ENCODE data around the gene PLXNA2. TPM values are rescaled to one million over a fixed set of nuclear protein-coding genes. Genes with fewer than 3 reads are reported as not detected.

Gene PLXNA2
- total and polyA plus RNA-seq, 7 donors, result 2.4 to 16.1 (median 6.4) TPM

- WGBS, 2 donors, result 87 to 89% methylated on average over 4 of the region's 4 CpGs
Observed at GRCh38 chr1:208190784-208191183, 53.4 kb downstream of the PLXNA2 start.

GRCh38 chr1:208189716-208190115 lies 54.5 kb downstream of the PLXNA2 start:
- intact Hi-C loops (cut with DNase I), result no loop called here

More at GRCh38 chr1:208190784-208191183, 53.4 kb downstream of the PLXNA2 start:
- no peak overlapping the region for H3K27ac ChIP-seq
- no peak for TF ChIP-seq EP300 (IDR thresholded peaks at IDR 0.05)
- TF ChIP-seq POLR2AphosphoS5 (IDR thresholded peaks at IDR 0.05), result no peak
- no peak for TF ChIP-seq POLR2A (IDR thresholded peaks at IDR 0.05)
- no peak for TF ChIP-seq CTCF (IDR thresholded peaks at IDR 0.05)
- intact Hi-C loops (cut with DNase I), result no loop called here
- no peaks in the 10 kb centered on the region for H3K9me3 ChIP-seq
- no peak overlapping the region for H3K4me3 ChIP-seq
- no peaks in the 10 kb centered on the region for H3K27me3 ChIP-seq
- peaks cover 0 to 28% (median 18%) of the 10 kb centered on the region in 4 donors for H3K4me1 ChIP-seq
- H3K36me3 ChIP-seq, result no peaks in the 10 kb centered on the region
- DNase-seq, result no peak

GRCh38 chr1:208189183-208189582 lies 55.0 kb downstream of the PLXNA2 start:
- no peak for DNase-seq
- Histone ChIP-seq H3K4me1 (peaks cover 0 to 37% (median 29%) of the 10 kb centered on the region in 4 donors), H3K27me3 (no peaks in the 10 kb centered on the region), H3K4me3 (no peak overlapping the region), H3K27ac (peak overlapping the region in 2 of 4 donors; percentile 12 to 26), H3K36me3 (no peaks in the 10 kb centered on the region), H3K9me3 (no peaks in the 10 kb centered on the region)
- TF ChIP-seq POLR2AphosphoS5 (IDR thresholded peaks at IDR 0.05), result no peak
- no peak for TF ChIP-seq EP300 (IDR thresholded peaks at IDR 0.05)
- TF ChIP-seq CTCF (IDR thresholded peaks at IDR 0.05), result no peak
- TF ChIP-seq POLR2A (IDR thresholded peaks at IDR 0.05), result no peak
- intact Hi-C loops (cut with DNase I), result no loop called here
- WGBS, 2 donors, result 53 to 77% methylated on average over 2 of the region's 2 CpGs

More at GRCh38 chr1:208189716-208190115, 54.5 kb downstream of the PLXNA2 start:
- DNase-seq, result no peak
- Histone ChIP-seq H3K4me3 (no peak overlapping the region), H3K9me3 (no peaks in the 10 kb centered on the region), H3K36me3 (no peaks in the 10 kb centered on the region), H3K4me1 (peaks cover 0 to 32% (median 24%) of the 10 kb centered on the region in 4 donors), H3K27ac (peak overlapping the region in 2 of 4 donors; percentile 12 to 26), H3K27me3 (no peaks in the 10 kb centered on the region)
- WGBS, 2 donors, result 84 to 86% methylated on average over 4 of the region's 4 CpGs
- TF ChIP-seq POLR2AphosphoS5 (IDR thresholded peaks at IDR 0.05), result no peak
- TF ChIP-seq CTCF (IDR thresholded peaks at IDR 0.05), result no peak
- TF ChIP-seq POLR2A (IDR thresholded peaks at IDR 0.05), result no peak
- TF ChIP-seq EP300 (IDR thresholded peaks at IDR 0.05), result no peak

GRCh38 chr1:208188607-208189006 lies 55.6 kb downstream of the PLXNA2 start:
- no peaks in the 10 kb centered on the region for H3K9me3 ChIP-seq
- intact Hi-C loops (cut with DNase I), result no loop called here
- peaks cover 0 to 42% (median 34%) of the 10 kb centered on the region in 4 donors for H3K4me1 ChIP-seq
- no peak overlapping the region for H3K4me3 ChIP-seq
- no peaks in the 10 kb centered on the region for H3K36me3 ChIP-seq
- no peak overlapping the region for H3K27ac ChIP-seq
- TF ChIP-seq EP300 (IDR thresholded peaks at IDR 0.05) (no peak), POLR2A (IDR thresholded peaks at IDR 0.05) (no peak), POLR2AphosphoS5 (IDR thresholded peaks at IDR 0.05) (no peak), CTCF (IDR thresholded peaks at IDR 0.05) (no peak)
- 100% methylated on average over 1 of the region's 1 CpG for WGBS, 2 donors
- H3K27me3 ChIP-seq, result no peaks in the 10 kb centered on the region
- DNase-seq, result no peak

GRCh38 chr1:208187499-208188041 lies 56.6 kb downstream of the PLXNA2 start:
- no peaks in the 10 kb centered on the region for H3K9me3 ChIP-seq
- H3K36me3 ChIP-seq, result no peaks in the 10 kb centered on the region
- H3K27ac ChIP-seq, result no peak overlapping the region
- H3K4me1 ChIP-seq, result peaks cover 0 to 41% (median 27%) of the 10 kb centered on the region in 4 donors
- intact Hi-C loops (cut with DNase I), result no loop called here
- 65 to 78% methylated on average over 7 of the region's 7 CpGs for WGBS, 2 donors
- H3K4me3 ChIP-seq, result no peak overlapping the region
- no peak for TF ChIP-seq POLR2A (IDR thresholded peaks at IDR 0.05)
- TF ChIP-seq POLR2AphosphoS5 (IDR thresholded peaks at IDR 0.05), result no peak
- no peak for TF ChIP-seq EP300 (IDR thresholded peaks at IDR 0.05)
- no peak for TF ChIP-seq CTCF (IDR thresholded peaks at IDR 0.05)
- no peak for DNase-seq
- no peaks in the 10 kb centered on the region for H3K27me3 ChIP-seq
